Activated gamma-delta T cell treated with anti-CD3 and anti-CD28 coated beads, Interleukin-2, amount 50 U/mL, for 16 hours (primary cell): ENCODE measurements around the gene MIS18BP1.
"Not testable (repeated sequence)": the region's sequence is repeated elsewhere in the genome, so short reads cannot be mapped to it uniquely, and the experiment has no call there.

Experiments
- DNase-seq: peaks from one replicate; pipeline ENCODE4 v3.0.0-alpha.2; 2020; ENCODE audit warnings: low read depth

Gene MIS18BP1

DNA sequence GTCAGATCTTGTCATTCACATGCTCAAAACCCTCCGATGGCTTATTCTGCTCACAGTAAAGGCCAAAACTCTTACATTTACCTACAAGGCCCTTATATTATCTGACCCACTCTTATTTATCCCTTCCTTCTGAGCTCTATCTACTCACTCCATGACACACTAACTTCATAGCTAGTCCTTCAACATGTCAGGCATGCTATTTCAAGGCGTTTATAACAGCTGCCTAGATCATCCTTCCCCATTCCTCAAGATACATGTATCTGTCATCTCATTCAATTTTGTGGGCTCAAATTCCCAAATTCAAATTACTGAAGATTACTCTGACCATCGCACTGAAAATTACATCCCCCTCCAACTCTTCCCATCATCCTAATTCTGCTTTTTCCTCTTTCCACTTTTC lies 6.9 kb downstream of the MIS18BP1 start:
- DNase-seq, result no peak

DNA sequence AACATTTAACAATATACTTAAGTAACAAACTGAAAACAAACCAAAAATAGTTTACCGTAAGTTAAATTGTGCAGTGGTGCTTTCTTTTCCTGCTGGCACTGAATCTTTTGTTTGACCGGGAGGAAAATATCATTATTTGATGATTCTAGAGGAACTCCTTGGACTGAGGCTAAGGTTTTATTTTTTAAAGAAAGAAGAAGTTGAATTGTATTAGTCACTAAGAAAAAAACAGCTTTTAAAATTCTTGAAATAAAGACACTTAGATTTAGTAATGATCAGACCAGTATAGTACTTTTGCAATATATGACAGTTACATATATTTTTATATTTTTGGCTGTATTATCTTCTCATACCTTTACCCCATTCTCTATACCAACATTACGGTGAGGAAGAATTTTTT lies 10.3 kb downstream of the MIS18BP1 start:
- no peak for DNase-seq

DNA sequence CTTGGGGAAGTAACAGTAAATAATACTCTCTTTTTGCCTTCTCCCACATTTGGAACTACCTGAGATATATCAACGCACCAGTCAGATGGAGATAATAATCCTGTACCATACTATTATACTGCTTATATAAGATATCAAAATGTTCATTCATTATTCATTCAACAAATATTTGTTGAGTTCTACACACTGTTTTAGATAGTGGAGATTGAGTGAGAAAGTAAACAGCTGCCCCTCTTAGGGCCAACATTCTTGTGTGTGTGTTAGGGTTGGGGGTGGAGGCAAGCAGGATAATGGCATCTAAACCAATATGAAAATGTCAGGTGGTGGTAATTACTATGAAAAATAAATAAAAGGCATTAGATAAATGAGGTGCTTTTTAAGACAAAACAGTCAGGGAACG lies 14.0 kb downstream of the MIS18BP1 start:
- DNase-seq, result no peak

DNA sequence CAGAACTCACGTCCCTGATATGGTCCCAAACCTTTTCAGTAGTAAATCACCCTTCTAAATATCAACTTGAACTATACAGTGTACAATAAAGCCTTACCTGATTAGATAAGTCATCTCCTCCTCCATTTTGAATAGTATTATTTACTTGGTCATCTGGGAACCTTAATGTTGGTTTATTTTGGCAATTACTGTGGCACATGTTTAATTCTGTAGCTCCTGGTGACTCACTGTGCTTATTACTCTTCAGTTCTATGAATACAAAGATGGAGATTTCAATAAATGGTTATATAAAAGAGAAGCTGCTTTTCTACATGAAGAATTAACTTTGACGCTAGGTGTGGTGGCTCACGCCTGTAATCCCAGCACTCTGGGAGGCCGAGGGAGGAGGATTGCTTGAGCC lies 25.4 kb downstream of the MIS18BP1 start:
- no peak for DNase-seq

DNA sequence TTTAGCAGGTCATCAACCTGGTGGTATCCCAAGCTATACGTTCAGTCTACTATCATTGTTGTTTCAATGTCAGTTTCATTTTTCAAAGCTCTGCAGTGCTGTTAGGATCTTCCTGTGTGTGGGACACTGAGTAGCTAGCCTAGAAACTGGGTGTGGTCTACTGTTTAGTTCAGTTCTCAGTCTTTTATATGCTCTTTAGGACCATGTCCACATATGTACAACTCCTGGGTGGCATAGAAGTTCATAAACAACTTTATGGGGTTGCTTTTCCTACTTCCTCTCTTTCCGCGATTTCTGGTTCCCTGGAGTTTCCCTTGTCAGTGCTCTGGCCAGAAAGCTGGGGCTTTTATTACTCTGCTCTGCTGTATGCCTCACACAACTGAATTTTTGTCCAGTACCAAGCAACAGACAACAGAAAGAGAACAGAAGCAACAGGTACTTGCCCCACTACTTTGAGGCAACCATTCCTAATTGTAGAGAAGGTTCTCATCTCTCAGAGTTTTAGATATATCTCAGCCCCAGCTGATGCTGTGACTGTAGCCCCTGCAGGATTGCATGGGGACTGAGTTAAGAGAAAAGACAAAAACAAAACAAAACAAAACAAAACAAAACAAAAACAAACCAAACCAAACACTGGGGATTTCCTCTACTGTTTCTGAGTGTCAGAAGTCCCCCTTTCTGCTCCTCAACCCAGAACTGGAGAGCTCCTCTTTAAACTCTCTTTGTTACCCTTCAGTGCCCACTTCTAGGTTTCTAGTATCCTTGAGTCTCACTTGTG lies 30.3 kb downstream of the MIS18BP1 start:
- no peak for DNase-seq

DNA sequence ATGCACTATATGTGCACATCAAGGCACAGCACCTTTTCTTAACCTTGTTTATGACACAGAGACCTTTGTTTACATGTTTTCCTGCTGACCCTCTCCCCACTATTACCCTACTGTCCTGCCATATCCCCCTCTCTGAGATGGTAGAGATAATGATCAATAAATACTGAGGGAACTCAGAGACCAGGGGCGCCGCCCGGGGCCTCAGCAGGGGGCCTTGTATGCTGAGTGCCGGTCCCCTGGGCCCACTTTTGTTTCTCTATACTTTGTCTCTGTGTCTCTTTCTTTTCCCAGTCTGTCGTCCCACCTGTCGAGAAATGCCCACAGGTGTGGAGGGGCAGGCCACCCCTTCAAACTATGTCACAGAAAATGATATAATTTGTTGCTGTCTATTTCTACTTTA lies 38.7 kb downstream of the MIS18BP1 start:
- DNase-seq, result not testable (repeated sequence)

DNA sequence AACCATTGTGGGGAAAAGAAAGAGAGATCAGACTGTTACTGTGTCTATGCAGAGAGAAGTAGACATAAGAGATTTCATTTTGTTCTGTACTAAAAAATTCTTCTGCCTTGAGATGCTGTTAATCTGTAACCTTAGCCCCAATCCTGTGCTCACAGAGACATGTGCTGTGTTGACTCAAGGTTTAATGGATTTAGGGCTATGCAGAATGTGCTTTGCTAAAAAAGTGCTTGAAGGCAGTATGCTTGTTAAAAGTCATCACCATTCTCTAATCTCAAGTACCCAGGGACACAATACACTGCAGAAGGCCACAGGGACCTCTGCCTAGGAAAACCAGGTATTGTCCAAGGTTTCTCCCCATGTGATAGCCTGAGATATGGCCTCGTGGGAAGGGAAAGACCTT lies 39.3 kb downstream of the MIS18BP1 start:
- DNase-seq, result not testable (repeated sequence)

DNA sequence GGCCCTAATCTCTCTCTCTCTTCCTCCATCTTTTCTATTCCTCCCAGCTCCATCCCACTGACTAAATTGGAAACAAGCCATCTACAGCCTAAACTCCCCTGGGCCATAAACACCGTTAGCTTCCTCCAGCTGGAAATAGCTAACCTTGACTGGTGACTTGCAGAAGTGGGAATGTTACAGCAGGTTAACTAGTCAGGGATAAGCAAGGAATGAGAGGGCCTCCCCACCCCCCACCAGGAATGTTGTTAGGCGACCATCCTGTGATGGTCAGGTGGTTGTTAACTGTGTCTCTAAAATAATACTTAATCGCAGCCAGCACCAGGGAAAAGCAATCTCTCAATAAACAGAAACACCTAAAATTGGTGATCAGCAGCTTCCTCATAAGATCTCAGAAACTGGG lies 40.8 kb downstream of the MIS18BP1 start:
- DNase-seq, result no peak

DNA sequence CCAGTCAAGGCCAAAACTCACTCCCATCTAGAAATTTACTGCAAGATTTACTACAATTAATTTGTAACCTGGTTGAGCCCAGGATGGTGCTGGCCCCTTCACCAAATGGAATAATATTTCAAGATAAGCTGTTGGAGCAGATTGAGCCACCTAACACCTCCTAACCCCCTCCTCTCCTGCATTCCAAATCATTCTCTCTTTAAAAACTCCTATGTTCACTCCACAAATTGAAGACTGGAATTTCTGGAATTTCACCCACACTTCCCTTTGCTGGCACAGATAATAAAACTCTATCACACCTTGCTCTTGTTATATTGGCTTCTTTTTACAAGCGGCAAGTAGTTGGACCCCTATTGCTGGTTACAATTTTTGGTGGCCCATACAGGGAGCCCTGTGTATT lies 41.7 kb downstream of the MIS18BP1 start:
- DNase-seq, result no peak

DNA sequence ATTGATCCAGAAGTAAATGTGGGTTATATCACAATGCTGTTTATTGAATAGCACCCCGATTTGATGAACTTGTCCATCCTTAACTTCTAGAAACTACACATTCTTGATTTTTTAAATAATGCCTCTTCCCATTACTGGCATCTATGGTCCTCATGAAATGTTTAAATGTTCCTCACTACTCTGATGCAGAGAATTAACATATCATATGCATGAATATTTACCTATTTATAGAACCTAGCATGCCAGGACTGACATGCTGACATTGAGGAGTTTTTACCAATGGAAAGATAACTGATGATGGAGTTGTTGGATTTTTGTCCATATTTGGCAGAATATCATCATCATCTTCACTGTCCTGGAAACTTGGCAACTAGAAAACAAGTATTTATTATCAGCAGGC lies 42.8 kb downstream of the MIS18BP1 start:
- DNase-seq, result no peak

DNA sequence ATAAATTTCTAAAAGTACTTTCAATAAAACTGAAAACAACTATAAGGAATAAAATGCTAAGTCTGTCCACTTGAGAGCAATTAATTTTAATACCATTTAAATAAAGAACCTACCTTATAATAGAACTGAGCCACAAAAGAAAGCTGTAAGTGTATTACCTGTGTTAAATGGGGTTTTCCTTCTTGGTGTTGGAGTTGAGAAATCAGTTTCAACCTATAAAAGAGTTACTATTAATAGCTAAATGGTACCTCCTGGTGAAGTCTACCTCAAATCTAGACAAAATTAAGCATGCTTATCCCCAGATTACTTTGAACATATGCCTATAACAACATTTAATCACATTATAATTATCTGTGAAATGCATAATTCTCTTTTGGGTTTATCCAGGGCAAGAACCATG lies 48.8 kb downstream of the MIS18BP1 start:
- no peak for DNase-seq

DNA sequence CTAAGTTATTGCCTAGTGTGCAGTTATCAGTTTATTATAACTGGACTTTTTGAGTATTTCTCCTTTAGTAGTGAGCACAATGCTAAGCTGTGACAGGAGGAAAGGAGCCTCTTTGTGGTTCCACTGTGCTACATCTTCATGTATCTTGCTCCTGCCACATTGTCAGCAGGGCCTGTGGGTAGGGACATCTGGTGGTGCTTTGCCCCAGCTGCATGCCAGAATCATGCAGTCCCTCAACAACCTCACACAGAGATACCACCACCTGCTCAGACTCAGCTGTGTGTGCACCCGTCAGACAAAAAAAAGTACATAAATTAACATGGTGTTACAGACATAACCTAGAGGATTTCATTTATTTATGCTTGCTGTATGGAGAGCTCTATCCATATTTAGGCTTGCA lies 51.1 kb downstream of the MIS18BP1 start:
- DNase-seq, result no peak

DNA sequence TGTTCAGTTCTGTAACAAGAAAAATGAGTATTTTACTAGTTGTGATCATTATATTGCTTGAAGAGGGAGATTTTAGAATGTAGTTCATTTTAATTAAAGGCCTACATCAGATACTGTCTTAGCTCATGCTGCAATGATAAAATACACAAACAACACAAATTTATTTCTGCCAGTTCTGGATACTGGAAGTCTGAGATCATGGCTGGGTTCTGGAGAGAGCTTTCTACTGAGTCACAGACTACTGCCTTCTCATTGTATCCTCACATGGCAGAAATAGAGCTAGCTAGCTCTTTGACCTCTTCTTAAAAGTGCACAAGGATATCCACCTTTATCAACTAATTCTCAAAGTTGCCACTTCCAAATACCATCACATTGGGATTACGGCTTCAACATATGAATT lies 53.8 kb downstream of the MIS18BP1 start:
- DNase-seq, result no peak

DNA sequence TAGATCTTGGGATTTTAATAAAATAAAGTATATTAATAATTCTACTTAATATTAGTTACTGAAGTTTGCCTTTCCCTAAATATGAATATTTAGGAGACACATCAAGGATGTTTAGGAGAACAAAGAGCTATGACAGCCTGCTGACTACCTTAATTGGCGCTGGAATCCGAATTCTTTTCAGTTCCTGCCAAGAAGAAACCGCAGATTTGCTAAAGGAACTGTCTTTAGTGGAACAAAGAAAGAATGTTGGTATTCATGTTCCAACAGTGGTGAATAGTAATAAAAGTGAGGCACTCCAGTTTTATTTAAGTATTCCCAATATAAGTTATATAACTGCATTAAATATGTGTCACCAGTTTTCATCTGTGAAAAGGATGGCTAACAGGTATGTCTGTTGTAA lies 54.5 kb downstream of the MIS18BP1 start:
- no peak for DNase-seq

DNA sequence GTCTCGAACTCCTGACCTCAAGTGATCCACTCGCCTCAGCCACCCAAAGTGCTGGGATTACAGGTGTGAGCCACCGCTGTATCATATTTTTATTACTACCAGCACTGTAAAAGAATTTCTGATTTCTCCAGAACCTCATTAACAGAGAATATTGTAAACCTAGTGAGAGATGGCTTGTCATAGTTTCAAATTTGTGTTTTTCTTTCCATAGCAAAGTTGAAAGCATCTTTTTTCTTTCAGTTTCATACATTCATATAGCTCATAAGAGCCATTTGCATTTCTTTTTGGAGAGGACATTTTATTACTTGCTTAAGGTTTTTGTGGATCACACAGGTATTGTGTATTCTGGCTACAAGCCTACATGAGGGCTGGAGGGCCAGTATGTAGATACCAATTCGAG lies 58.0 kb downstream of the MIS18BP1 start:
- no peak for DNase-seq

DNA sequence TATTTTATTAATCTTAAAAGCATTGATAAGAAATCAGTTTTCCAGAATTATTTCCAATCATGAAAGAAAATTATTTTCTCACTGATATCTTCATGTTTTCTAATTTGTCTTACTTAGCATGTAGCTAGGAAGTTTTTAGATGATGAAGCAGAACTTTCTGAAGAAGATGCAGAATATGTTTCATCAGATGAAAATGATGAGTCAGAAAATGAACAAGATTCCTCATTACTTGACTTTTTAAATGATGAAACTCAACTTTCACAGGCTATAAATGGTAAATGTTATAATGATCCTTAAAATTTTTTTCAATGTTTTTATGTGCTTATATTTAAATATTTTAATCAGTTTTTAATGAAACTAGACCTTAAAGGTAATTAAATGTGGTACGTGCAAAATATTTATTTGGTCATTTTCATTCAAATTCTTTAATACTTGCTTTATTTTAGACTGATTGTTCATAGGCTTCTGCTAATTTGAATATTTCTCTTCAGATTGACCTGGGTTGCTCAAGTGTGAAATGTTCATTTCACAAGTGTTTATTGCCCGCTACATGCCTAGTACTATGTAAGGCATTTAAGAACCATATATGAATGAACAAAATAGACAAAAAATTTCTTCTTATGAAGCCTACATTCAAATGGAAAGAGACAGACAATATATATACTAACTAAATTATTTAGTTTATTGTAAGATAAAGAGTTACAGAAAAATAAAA lies 67.7 kb downstream of the MIS18BP1 start:
- DNase-seq, result no peak

DNA sequence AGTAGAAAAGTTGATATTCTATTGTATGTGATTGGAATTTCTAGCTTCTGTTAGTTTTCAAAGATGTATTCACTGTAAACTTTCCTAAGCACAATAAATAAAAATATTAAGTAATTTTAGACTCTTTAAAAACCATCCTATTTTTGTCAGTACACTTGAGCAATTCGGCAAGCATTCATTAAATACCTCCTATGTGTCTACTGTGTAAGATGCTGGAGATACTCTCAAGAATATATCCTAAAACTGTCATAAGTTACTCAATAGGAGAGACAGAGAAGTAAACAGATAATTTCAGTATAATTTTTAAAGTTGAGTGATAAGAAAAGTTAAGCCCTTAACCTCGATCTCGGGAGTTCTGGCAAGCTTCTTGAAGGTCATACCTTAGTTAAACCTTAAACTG lies 71.2 kb downstream of the MIS18BP1 start:
- no peak for DNase-seq

DNA sequence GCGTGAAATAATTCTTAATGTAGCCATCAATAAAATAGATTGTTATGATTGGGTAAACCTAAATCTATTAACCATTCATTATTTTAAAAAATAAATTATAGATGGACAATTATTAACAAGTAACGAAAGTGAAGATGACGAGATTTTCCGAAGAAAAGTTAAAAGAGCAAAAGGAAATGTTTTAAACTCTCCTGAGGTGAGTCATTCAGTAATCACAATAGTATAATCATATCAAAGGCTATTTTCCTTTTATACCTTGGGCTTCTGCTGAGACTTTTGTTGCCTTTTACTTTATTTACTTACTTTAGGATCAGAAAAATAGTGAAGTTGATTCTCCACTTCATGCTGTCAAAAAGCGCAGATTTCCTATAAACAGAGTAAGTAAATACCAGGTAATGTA lies 71.7 kb downstream of the MIS18BP1 start:
- DNase-seq, result no peak

DNA sequence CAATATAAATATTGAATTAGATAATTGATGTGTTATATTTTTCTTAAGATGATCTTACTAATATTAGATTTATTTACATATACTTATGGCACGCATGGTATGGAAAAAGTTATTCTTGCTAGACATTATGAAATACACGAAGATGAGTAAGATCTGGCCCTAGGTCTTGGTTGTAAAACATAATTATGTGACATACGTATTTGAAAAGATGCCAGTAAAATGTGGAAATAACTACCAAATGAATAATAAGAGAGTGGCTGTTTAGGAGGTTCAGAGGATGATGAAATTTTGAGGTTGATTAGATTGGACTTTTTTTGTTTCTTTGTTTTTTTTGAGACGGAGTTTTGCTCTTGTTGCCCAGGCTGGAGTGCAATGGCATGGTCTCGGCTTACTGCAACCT lies 75.9 kb downstream of the MIS18BP1 start:
- no peak for DNase-seq

DNA sequence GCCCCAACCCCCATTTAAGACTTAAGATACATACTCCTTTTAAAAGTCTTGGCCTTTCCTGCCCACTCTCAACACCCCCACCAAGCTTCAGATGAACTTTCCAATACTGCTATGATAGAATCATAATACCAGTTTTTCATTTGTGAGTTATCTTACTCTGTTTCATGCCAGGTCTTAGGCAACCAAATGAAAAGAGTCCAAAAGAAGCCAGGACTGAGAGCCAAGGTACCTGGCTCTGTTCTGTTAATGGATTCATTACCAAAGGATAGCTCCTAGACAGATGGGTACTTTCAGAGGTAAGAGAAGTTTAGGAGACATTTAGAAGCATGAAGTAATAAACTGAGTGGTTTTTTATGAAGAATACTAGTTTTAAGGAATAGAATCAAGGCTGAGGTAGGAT lies 83.1 kb downstream of the MIS18BP1 start:
- no peak for DNase-seq

DNA sequence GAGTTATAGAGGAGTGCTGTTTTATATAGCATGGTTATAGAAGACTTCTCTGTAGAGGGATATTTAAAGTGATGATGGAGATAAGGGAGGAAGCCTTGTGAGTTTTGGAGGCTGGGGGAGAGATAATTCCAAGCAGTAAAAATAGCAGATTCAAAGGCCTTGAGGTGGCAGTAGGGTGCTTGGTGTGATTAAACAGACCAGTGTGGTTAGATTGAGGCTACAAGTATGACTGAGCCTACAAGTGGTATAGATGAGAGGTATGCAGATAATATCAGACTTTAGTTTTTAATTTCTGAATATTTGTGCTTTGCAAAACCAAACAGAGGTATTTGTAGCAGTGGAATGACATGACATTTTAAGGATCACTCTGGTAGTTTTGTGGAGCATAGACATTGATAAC lies 96.9 kb downstream of the MIS18BP1 start:
- DNase-seq, result no peak
